ENCODE results near the gene TTC28. TPM values are rescaled to one million over a fixed set of nuclear protein-coding genes. Genes with fewer than 3 reads are reported as not detected.

The TTC28 gene
- total RNA-seq, 2 experiments from 2014 or later, result 0.67 to 0.72 TPM

DNA sequence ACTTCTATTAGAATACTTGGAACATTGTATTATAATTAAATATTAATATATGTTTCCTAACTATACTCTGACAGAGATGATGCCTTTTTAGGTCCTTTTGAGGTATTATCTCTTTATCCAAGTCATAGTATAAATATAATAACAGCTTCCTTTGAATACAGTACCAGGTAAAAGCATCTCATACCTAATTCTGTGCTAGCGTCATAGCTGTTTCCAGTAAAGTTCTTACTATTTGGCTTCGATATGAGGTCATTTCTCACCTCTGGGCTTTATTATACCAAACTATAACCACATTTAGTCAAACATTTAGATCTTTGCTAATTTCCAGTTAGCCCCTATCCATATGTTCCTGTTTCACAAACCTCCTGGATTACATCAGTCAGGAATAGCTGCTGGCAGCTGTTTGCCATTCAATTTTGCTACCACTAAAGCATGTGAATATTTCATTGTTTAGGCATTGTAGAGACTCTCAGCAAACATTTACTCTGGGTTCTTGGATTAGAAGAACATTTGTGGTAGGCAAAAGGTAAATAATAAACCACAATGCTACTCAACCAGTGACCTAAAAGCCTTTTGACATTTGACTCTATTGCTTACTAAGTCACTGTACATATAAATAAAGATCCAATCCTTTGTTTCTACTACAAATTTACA is 255.1 kb downstream of the TTC28 start:
- ChIA-PET POLR2A (no interaction called here), CTCF (no interaction called here)

DNA sequence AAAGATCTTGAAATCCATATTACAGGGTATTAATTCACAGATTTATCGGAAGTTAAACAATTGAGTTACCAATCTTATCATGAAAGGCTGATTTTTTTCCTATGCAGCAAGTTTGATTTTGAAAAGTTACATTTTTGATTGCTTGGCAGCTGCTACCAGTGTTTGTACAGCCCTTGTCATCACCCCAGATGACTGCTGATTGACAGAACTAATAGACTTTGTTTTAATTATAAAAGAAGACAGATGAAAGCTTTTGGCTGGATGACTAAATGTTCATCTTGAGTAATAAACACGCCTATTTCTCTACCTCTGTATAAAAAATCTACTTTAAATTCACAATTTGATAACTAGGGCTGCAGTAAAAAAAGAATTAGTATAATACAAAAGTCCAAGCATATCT is 259.7 kb downstream of the TTC28 start:
- ChIA-PET POLR2A (no interaction called here), CTCF (no interaction called here)

DNA sequence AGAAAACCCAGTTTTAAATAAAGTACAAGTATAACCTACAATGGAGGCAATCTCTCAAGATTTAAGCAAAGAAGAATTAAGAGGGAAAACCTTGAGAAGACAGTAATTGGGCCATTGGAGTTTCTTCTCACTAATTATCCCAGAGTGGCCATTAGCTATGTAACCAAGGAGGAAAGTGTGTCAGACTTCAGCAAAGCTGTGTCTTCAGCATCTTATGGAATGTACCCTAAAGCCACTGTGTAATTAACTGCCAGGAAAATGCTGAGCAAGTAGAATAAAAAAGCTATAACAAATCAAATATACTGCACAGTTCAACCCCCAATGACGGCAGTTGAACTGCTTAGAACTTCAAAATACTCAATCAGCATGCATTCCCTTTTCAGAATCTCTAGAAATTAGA is 261.6 kb downstream of the TTC28 start:
- ChIA-PET POLR2A (no interaction called here), CTCF (no interaction called here)

DNA sequence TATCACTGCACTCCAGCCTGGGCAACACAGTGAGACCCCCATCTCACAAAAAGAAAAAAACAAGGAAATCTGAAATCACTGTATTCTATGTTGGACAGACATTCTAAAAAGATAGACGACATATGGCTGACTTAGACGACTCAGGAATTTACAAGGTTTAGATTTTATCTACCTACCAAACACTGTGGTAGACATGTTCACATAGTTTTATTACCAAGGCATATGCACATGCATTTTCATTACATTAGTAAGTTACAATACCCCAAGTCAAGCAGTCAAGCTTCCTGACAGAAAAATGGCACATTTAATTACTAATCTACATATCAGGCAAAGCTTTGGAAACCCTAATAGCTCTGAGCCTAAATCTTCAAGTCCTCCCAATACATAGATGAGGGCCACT is 262.2 kb downstream of the TTC28 start:
- ChIA-PET CTCF (no interaction called here), POLR2A (no interaction called here)

DNA sequence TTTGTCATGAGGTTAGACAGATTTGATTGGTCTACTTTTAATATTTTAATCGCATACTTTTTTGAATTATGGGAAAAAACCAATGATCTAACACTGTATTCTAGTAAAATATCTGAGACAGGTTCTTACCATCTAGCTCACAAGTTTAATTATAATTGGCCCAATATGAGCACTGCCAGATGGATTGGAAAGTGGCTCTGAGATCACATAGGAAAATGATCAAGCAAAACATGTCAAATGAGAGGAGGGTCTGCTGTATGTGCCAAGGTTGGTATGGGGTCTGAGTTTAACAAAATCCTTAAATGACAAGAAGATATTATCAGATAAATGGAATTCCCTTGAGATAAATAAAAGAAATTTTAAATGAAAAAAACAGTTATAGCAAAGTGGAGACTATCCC is 264.7 kb downstream of the TTC28 start:
- CTCF ChIA-PET, result no interaction called here

DNA sequence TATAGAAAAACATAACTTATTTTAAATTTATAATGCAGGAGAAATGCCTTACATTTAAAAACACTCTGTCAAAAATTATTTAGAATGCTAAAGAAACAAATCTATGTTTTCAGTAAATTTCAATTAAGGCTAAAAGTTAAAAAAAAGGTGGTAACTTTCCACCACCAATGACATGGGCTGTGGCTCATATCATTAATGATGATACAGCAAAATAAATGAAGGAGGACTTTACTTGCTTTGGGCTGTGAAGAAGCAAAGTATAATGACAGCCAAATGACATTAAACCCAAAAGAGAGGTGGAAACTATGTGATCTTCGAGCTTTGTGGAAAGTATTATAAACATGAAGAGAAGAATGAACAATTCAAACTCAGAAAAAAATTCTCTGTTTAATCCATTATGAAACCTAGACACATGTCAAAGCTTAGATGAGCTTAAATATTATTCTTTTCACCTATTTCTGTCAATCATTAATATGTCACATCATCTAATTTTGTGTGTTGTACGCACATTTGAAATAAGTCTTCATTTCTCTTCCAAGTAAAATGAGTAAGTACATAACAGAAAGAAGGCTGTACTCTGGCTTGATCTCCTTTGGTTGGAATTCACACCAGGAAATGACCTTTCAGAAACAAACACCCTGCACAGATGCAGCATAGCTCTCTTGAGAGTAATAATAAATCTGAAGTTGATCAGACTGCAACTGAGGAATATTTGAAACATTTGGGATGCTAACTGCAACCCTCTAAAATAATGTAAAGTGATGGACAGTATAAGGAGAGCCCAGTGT is 265.8 kb downstream of the TTC28 start:
- CTCF ChIA-PET, result no interaction called here
- POLR2A ChIA-PET, result no interaction called here

More for the DNA sequence above, 264.7 kb downstream of the TTC28 start:
- POLR2A ChIA-PET, result no interaction called here

DNA sequence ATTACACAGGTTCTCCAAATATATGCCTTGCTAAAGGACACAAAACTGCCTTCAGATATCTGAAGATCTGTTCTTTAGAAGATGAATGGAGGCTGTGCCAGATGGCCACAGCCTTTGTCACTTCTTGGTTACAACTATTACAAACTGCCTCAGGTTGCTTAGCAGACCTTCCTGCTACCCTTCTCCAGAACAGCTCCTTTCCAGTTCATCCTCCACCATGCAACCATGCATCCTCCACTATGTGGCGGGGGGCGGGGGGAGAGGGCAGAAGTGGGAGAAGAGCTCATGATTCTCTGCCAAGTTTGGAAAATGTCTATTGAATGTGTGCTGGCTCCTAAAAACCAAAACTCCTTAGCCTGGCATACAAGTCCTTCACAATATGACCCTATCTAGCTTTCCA is 267.5 kb downstream of the TTC28 start:
- POLR2A ChIA-PET, result no interaction called here
- CTCF ChIA-PET, result interaction anchor here (0.7 kb wide), 1 partner anchor 79 kb away, joined by 3 read pairs; no protein-coding TSS in a partner anchor

DNA sequence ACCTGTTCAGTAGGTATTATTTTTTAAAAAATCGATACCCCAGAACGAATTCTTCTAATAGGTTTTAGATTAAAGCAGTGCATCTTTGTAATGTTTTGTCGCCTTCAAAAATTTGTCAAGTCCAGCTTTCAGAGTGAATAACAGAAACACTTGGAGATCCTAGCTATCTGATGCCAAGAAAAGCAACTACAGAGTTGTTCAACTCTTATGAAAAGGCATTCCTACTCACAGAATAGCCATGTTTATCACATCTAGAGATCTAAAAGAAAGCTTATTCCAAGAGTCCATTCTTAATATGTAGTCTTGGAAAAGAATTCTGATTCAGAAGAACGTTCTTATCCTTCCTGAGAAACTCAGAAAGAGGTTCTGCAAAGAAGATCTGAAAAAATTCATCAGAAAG is 268.5 kb downstream of the TTC28 start:
- ChIA-PET POLR2A (no interaction called here), CTCF (no interaction called here)

DNA sequence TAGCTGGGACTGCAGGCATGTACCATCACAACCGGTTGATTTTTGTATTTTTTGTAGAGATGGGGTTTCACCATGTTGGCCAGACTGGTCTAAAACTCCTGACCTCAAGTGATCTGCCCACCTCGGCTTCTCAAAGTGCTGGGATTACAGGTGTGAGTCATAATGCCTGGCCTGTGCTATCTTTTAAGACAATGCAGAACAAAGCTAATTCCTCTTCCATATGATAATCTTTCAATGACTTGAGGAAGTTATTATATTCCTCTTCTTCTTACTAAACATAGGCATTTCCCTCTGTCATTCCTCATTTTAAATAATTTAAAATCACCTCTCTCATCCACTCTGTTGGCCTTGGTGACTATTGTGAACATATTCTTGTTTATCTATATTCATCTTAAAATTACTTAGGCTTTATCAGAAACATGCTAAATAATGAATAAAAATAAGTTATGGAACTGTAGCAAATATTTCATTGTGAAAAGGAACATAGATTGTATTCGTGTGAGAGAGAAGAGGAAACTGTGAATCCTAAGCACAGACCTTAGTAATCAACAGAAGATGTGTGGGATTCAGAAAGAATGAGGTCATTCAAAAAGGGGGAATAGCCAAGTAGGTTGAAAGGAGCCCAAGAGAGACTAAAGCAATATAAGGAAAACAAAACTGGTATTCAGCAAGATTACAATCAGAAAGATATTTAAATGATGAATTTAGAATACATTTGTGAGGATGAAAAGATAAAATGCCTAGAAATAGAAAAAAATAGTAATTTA is 269.4 kb downstream of the TTC28 start:
- POLR2A ChIA-PET, result no interaction called here
- CTCF ChIA-PET, result interaction anchor here (0.7 kb wide), 1 partner anchor 427 kb away, joined by 3 read pairs; no protein-coding TSS in a partner anchor

DNA sequence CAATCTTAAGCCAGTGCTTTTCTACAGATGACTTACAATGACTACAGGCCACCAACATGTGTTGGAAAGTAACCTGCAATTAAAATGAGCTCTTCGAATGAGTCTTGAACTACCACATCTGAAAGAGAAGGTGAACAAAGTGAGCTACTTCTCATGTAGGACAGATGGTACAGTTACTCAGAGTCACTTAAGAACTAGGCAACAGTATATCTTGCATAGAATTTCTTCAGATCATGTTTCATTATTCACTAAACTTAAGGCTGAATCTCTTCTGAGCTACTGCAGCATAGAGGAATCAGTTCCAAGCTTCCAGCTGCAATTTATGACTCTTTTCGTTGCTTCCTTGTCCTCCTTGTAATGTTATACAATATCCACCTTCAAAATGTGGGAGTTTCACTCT is 270.9 kb downstream of the TTC28 start:
- ChIA-PET CTCF (no interaction called here), POLR2A (no interaction called here)

DNA sequence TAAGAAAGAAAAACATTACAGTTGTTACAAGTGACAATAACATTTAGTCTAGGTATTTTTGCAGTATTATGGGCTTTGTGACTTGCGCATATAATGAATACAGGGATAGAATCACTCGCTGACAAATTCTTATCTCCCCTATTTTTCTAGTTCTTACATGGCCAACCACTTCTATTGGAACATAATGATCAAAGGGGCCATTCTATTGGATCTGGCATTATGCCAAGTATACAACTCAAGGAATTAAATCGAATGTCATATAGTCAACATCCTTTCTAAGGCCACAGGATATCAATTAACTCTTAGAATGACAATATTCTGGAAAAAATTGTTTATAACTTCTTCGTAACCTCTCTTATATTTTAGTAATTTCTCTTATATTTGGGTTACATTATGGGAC is 272.0 kb downstream of the TTC28 start:
- CTCF ChIA-PET, result no interaction called here
- POLR2A ChIA-PET, result no interaction called here

DNA sequence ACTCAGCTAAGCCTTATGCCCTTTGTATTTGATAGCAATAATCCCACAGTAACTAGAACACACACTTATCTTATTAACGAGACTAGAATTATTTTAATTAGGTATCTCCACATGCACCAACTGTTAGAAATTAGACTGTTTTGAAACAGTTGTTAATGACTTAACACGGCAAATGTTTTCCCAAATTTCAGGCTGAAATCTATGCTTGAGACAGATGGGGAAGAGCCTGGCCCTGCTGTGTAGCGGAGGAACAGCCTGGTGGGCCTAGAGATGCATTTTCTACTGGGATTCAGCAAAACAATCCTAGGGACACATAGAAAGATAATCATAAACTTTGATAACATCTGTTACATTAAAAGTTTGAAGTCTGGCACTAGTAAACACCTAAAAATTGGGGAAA is 273.4 kb downstream of the TTC28 start:
- CTCF ChIA-PET, result no interaction called here
- POLR2A ChIA-PET, result no interaction called here

DNA sequence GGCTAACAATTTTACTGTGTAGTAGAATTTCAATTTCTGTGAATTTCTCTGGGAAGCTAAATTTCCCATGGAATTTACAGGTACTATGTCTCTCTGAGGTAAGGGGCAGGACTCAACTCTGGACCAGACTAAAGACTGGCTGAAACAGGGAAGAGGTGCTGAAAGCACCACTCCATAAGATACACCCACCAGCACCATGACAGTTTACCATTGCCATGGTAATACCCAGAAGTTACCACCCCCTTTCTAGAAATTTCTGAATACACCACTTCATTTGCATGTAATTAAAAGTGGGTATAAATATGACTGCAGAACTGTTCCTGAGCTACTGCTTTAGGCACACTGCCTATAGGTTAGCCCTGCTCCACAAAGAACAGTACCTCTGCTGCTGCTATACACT is 274.1 kb downstream of the TTC28 start:
- CTCF ChIA-PET, result no interaction called here
- POLR2A ChIA-PET, result no interaction called here

DNA sequence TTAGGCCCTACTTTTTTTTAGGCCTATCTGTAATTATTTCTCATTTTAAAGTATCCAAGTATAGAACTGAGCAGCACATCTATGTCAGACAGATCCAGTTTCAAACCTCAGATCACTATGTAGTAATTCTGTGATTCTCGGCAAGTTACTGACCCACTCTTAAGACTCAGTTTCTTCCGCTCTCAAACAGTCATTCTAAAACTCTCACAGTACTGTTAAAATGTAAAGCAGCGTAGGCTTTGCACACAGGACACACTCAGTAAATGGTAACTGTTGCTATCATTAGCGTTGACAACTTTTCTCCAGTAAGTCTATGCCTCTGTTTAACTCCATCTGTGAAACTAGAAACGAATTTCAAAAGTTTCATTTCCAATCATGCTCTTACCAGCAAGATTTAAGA is 277.1 kb downstream of the TTC28 start:
- ChIA-PET CTCF (no interaction called here), POLR2A (no interaction called here)

DNA sequence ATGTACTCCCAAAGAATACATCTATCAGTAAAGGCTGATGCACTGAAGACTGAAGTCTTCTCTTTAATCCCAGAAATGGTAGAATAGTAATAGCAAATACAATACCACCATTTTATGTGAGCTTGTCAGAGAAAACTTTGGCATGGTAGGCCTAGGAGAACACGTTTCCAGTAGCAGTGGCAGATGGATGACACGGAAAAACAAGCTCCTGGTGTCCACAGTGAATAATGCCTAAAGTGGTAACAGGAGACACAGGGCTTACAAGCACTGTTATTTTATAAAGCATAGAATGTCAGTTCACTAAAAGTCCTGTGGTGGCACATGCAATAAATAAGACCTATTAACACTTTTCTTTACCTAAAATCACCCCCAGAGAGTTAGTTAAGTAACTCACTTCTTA is 277.6 kb downstream of the TTC28 start:
- ChIA-PET POLR2A (no interaction called here), CTCF (no interaction called here)

DNA sequence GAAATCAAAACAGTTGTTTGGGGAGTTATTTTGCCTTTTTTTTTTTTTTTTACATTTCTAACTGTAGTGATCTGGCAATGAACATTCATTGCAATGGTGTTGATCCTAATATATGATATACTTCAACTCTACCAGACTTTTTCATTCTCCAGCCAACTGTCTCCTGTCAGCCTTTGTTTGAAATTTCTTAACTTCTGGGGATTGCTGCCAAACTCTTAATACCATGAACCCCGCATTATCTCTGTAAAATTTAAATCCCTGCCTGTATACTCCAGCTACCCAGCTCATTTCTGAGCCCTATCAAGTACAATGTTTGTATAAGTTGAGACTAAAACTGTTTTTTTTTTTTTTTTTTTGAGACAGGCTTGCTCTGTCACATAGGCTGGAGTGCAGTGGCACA is 280.7 kb downstream of the TTC28 start:
- CTCF ChIA-PET, result no interaction called here
- POLR2A ChIA-PET, result no interaction called here

DNA sequence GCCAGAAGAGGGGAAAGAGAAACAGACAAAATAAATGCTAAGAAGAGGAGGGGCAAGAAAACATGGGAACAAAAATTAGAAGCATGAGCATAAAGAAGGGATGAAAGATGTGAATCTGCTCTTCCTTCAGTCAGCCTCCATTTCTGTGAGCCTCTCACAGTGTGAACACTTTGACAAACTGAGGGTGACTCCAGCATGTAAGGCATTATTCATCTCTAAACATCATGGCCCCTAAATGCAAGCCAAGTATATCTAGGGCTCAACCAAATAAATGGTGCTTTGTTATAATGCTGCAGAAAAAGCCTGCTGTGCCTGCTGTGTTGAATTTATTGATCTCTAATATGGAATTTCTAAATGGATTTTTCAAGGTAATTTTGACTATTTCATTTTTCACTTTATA is 281.3 kb downstream of the TTC28 start:
- POLR2A ChIA-PET, result no interaction called here

DNA sequence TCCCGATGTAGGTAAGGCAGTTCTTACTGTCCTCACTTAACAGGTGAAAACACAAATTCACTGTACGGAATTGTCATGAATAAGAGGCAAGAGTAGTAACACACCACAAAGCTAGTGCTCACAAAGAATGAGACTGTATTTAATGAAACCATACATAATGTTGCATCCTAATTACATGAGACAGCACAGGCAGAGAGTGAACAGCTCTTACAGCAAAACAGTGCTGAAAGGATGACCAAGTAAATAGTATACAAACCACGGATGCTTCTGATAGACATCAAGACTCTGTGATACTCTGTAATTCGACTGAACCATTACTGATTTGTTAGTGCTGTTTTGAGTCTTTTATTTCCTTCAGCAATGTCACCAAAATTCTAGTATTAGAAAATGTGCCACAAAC is 282.3 kb downstream of the TTC28 start:
- ChIA-PET POLR2A (no interaction called here), CTCF (no interaction called here)

More for the DNA sequence above, 281.3 kb downstream of the TTC28 start:
- CTCF ChIA-PET, result no interaction called here

DNA sequence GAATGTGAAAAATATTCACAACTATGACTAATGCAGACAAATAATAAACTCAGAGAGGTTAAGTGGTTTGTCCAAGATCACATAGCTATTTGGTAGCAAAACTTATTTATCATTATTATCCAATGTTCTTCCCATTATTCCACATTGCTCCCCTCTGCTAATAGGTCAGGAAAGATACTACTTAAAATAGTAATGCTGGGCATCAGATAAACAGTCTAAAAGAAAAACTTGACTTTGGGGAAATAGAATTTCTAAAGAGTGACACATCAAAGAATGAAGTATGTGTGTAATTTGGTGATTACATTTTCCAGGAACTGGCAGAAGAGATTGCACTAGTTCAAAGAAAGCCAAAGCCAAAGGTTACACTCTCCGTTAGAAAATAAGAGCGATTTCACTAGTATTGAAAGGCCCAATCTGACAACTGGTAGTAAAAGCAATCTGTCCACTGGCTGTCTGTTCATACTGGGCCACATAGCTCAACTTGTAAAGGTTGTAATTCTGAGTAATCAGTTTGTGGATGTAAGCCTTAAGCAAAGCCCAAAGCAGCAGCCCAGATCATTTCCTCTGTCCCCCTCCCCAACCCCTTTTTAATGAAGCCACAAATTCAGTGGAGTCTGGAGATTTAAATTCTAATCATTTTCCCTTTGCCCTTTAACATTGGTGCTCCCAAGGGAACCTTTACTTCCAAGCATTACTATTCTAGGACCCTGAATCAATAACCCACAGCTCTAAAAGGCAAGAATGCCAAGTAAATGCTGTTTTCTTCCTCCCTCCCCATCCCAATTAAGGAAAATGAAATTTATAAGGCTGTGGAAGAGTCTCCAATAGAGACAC is 283.5 kb downstream of the TTC28 start:
- ChIA-PET POLR2A (no interaction called here), CTCF (no interaction called here)

DNA sequence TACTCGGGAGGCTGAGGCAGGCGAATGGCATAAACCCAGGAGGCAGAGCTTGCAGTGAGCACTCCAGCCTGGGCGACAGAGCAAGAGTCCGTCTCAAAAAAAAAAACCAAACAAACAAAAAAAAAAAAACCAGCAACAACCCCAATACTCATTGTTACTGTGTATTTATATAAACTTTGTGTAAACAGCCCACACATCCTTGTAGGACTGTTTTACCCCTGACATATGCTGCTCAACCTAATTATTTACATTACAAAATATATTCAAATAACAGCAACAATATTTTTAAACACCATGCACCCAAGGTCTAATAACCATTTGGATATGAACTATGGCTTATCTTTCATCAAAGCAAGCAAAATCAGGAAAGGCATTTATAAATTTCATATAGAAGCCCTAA is 284.1 kb downstream of the TTC28 start:
- CTCF ChIA-PET, result no interaction called here
- POLR2A ChIA-PET, result no interaction called here
